ENCODE measurements around the gene SLC16A12. TPM values are rescaled to one million over a fixed set of nuclear protein-coding genes. Genes with fewer than 3 reads are reported as not detected.

SLC16A12 gene
- total and polyA plus RNA-seq, 8 donors = 0.06 to 9.7 (median 0.81) TPM; not detected in 2

DNA sequence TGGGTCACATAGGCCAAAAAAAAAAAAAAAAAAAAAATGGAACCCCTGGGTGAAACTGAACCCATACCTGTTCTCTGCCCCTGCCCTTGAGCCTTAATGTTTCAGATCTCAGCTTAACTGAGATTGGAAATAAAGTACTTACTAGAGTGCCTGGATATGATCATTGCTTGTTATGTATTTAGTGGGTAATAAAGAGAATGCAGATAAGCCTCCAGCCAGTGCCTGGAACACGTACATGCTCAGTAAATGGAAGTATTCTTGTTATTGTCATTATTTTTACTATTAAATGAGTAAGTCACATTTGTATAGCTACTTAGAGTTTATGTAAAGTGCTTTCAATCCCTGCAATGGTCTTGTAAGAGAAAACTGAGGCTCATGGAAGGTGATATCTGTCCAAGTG is 14.7 kb downstream of the SLC16A12 start:
- no peak for TF ChIP-seq EP300 (IDR thresholded peaks at IDR 0.05)
- no peak for TF ChIP-seq POLR2A (IDR thresholded peaks at IDR 0.05)
- no peak for TF ChIP-seq POLR2AphosphoS5 (IDR thresholded peaks at IDR 0.05)
- TF ChIP-seq, protein P1, sequence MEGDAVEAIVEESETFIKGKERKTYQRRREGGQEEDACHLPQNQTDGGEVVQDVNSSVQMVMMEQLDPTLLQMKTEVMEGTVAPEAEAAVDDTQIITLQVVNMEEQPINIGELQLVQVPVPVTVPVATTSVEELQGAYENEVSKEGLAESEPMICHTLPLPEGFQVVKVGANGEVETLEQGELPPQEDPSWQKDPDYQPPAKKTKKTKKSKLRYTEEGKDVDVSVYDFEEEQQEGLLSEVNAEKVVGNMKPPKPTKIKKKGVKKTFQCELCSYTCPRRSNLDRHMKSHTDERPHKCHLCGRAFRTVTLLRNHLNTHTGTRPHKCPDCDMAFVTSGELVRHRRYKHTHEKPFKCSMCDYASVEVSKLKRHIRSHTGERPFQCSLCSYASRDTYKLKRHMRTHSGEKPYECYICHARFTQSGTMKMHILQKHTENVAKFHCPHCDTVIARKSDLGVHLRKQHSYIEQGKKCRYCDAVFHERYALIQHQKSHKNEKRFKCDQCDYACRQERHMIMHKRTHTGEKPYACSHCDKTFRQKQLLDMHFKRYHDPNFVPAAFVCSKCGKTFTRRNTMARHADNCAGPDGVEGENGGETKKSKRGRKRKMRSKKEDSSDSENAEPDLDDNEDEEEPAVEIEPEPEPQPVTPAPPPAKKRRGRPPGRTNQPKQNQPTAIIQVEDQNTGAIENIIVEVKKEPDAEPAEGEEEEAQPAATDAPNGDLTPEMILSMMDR (IDR thresholded peaks at IDR 0.05) = no peak
- Histone ChIP-seq H3K9me3 (no peaks in the 10 kb centered on the region), H3K4me1 (peaks cover under 1 to 23% (median 10%) of the 10 kb centered on the region in 4 donors), H3K36me3 (no peaks in the 10 kb centered on the region), H3K27ac (no peak overlapping the region), H3K4me3 (no peak overlapping the region), H3K27me3 (no peaks in the 10 kb centered on the region)
- 43 to 79% (median 57%) methylated on average over 1 of the region's 1 CpG for WGBS, 5 donors
- intact Hi-C loops (cut with DNase I; ENCODE audit: low total_unique reads) = no loop called here
- no peak for DNase-seq

DNA sequence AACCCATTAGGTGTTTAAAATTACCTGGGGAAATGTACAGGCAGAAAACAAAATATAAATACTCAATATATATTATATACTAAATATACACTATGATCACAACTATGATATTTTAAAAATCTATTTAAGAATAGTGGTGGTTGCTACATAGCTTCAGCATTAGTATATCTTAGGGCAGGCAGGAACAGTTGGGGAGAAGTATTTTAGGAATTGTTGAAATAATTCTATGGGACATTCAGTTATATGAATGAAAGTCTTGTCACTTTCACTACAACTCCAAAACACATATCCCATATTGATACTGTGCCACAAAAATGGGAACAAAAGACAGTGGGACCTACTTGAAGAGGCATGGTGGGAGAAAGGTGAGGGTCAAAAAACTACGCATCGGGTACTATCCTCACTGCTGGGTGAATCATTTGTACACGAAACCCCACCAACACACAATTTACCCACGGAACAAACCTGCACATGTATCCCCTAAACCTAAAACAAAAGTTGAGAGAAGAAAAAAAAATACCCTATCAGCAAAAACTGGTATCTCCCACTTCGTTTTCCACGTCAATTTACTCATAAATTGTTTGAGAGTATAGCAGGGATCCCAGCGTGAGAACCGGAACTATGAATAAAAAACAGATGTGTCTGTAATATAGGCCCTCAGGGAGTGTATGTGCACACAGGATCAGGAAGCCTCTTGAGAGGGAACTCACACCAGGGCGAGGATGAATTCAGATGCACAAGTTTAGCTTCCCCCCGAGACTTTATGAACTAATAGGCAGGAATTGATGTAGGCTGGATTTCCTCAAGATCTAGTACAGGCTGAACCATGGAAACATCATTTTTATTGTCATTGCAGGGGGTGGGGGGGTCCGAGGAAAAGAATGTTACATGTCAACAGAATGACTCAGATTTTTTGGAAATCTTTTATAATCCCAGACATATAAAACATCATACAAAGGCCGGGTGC is 16.2 kb downstream of the SLC16A12 start:
- WGBS, 5 donors = 73 to 87% (median 83%) methylated on average over 12 of the region's 12 CpGs
- Histone ChIP-seq H3K27ac (peak overlapping the region in 3 of 5 donors; percentile 16 to 69 (median 17)), H3K36me3 (no peaks in the 10 kb centered on the region), H3K9me3 (no peaks in the 10 kb centered on the region), H3K27me3 (no peaks in the 10 kb centered on the region), H3K4me1 (peaks cover 0 to 28% (median 11%) of the 10 kb centered on the region in 4 donors), H3K4me3 (no peak overlapping the region)
- intact Hi-C loops (cut with DNase I; ENCODE audit: low total_unique reads) = no loop called here
- no peak for TF ChIP-seq POLR2A (IDR thresholded peaks at IDR 0.05)
- no peak for TF ChIP-seq POLR2AphosphoS5 (IDR thresholded peaks at IDR 0.05)
- TF ChIP-seq, protein P1 (IDR thresholded peaks at IDR 0.05) = no peak
- no peak for TF ChIP-seq EP300 (IDR thresholded peaks at IDR 0.05)
- peak in 1 of 2 donors; percentile 48 for DNase-seq

DNA sequence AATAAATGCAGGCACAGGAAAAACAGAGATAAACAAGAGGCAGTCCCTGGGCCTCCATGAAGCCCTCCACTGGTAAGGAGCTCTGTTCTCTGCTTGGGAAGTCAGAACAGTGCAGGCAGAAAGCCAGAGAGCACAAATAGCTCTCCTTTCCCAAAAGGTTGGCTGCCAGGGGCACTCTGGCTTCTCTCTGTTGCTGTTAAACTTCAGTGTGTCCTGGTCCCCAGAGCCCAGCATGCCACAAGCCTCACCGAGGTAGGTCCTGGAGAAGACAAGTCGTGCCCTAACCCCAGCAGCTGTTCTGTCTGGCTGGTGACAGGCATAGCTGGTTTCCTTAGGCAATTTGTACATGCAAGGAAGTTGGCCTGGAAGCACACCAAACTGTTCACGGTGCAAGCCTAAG is 17.3 kb downstream of the SLC16A12 start:
- Histone ChIP-seq H3K4me1 (peaks cover 0 to 28% (median 9%) of the 10 kb centered on the region in 4 donors), H3K9me3 (no peaks in the 10 kb centered on the region), H3K4me3 (no peak overlapping the region), H3K27ac (peak overlapping the region in 2 of 5 donors; percentile 16 to 69), H3K36me3 (no peaks in the 10 kb centered on the region), H3K27me3 (no peaks in the 10 kb centered on the region)
- 71 to 100% (median 80%) methylated on average over 2 to 3 of the region's 3 CpGs for WGBS, 5 donors
- TF ChIP-seq POLR2AphosphoS5 (IDR thresholded peaks at IDR 0.05) (no peak), POLR2A (IDR thresholded peaks at IDR 0.05) (no peak), EP300 (IDR thresholded peaks at IDR 0.05) (no peak)
- TF ChIP-seq, protein P1 (IDR thresholded peaks at IDR 0.05) = no peak
- DNase-seq = no peak
- intact Hi-C loops (cut with DNase I; ENCODE audit: low total_unique reads) = no loop called here

DNA sequence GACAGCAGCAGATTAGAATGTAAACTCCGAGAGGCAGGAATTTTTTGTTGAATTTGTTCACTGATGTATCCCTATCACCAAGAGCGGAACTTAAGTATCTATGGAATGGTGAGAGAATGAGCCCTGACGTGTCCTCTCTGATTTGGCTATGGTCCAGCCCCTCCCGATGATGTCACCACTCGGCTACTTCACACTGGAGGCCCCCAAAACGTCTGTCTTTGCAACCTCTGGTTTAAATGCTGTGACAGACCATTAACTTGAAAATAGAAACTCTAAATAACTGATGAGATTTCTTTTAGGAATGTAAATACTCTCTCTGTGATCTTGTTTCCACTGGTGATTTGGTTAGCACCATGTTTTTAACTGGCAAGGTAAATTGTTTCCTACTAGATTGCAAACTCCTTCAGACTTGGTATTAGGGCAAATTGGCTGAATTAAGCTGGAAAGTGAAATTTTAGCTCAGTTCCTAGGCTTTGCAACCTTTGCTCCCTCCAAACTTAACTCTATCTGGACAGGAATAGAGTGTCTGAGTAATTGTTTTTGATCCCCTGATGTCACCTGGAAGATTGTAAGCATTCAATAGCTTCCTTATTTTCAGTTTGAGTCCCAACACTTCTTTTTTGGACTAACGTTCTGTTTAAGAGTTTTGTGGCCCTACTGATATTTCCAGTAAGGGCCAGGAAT is 19.1 kb downstream of the SLC16A12 start:
- TF ChIP-seq POLR2A (IDR thresholded peaks at IDR 0.05) (no peak), EP300 (IDR thresholded peaks at IDR 0.05) (no peak), POLR2AphosphoS5 (IDR thresholded peaks at IDR 0.05) (no peak)
- TF ChIP-seq, protein P1 (IDR thresholded peaks at IDR 0.05) = no peak
- Histone ChIP-seq H3K4me3 (no peak overlapping the region), H3K36me3 (no peaks in the 10 kb centered on the region), H3K27me3 (no peaks in the 10 kb centered on the region), H3K4me1 (peaks cover 0 to 28% (median 8%) of the 10 kb centered on the region in 4 donors), H3K27ac (peak overlapping the region in 4 of 5 donors; percentile 35 to 69 (median 63)), H3K9me3 (no peaks in the 10 kb centered on the region)
- intact Hi-C loops (cut with DNase I; ENCODE audit: low total_unique reads) = no loop called here
- DNase-seq = peak in 1 of 2 donors; percentile 87
- 41 to 55% (median 48%) methylated on average over 7 of the region's 7 CpGs for WGBS, 5 donors
